A673 (cell line): ENCODE measurements around the gene PEPD. TPM values are rescaled to one million over a fixed set of nuclear protein-coding genes. Genes with fewer than 3 reads are reported as not detected.

ENCODE experiments used
- BruUV-seq: library from RNA; stranded (reverse); fragments of 400-500 nt; replicated peaks from 2 replicates; lab custom pipeline; 2021; lab: Mats Ljungman, UMichigan
- CTCF ChIA-PET: fragments of 300-600 bp; sonication (Branson Sonifier 250); formaldehyde crosslinking; loops from one replicate; lab custom pipeline; 2022; ENCODE audit warnings: antibody characterized with exemption; lab: Charles Lee
- POLR2A ChIA-PET: fragments of 300-600 bp; sonication (Branson Sonifier 250); formaldehyde crosslinking; loops from one replicate; lab custom pipeline; 2022; ENCODE audit warnings: antibody characterized with exemption; ENCODE audit not compliant: low non-redundant PET; lab: Charles Lee
- DNase-seq: peaks from one replicate; pipeline ENCODE4 v3.0.0-alpha.2; 2015; ENCODE audit warnings: low spot score
- H3K27ac ChIP-seq: fragments of 200-600 bp; sonication (generic); 2 replicates; pipeline ENCODE4 v1.5.1; 2016; ENCODE audit warnings: mixed run types, low read depth, mild to moderate bottlenecking, mixed read lengths, antibody characterized with exemption, low read length; ENCODE audit not compliant: poor library complexity, severe bottlenecking
- H3K27me3 ChIP-seq: fragments of 200-600 bp; sonication (generic); replicated peaks from 2 replicates; pipeline ENCODE4 v1.6.1; 2017; ENCODE audit warnings: mixed run types, low read depth, mild to moderate bottlenecking, mixed read lengths, antibody characterized with exemption, low read length; ENCODE audit not compliant: insufficient read depth, poor library complexity
- H3K36me3 ChIP-seq: fragments of 200-600 bp; sonication (generic); 2 replicates; pipeline ENCODE4 v1.6.1; 2016; ENCODE audit warnings: mixed run types, mild to moderate bottlenecking, mixed read lengths, antibody characterized with exemption, low read length; ENCODE audit not compliant: insufficient read depth, poor library complexity, severe bottlenecking
- H3K4me1 ChIP-seq: fragments of 200-600 bp; sonication (generic); 2 replicates; pipeline ENCODE4 v1.6.1; 2017; ENCODE audit warnings: mixed run types, mild to moderate bottlenecking, mixed read lengths, antibody characterized with exemption, low read length; ENCODE audit not compliant: insufficient read depth, poor library complexity, severe bottlenecking
- H3K4me3 ChIP-seq: fragments of 200-600 bp; sonication (generic); 2 replicates; pipeline ENCODE4 v1.5.1; 2016; ENCODE audit warnings: low read depth, mixed run types, mild to moderate bottlenecking, mixed read lengths, low read length; ENCODE audit not compliant: poor library complexity, severe bottlenecking
- H3K9me3 ChIP-seq: fragments of 200-600 bp; sonication (generic); 2 replicates; pipeline ENCODE4 v1.6.1; 2016; ENCODE audit warnings: mixed run types, low read depth, mild to moderate bottlenecking, mixed read lengths, antibody characterized with exemption, low read length; ENCODE audit not compliant: poor library complexity, severe bottlenecking
- CTCF ChIP-seq: fragments of 300-800, 200-600 bp; sonication (generic); conservative IDR thresholded peaks from 2 replicates; pipeline ENCODE4 v1.5.1; 2017; ENCODE audit warnings: low read depth, mild to moderate bottlenecking, antibody characterized with exemption, low read length, moderate library complexity, mixed read lengths
- EZH2 ChIP-seq: fragments of 200-600 bp; sonication (generic); IDR thresholded peaks from 2 replicates; pipeline ENCODE4 v1.6.1; 2017; ENCODE audit warnings: borderline replicate concordance, low read depth, mild to moderate bottlenecking, mixed read lengths, antibody characterized with exemption, low read length; ENCODE audit not compliant: poor library complexity, severe bottlenecking
- intact Hi-C: fragments of 100-400 bp; cut with micrococcal nuclease; formaldehyde crosslinking; loops from one replicate; pipeline ENCODE4 v1.10.0; 2022; ENCODE audit not compliant: unreplicated experiment
- total RNA-seq: library from RNA; stranded (reverse); gene quantifications from 2 replicates; pipeline ENCODE4 v1.2.3, GENCODE V29; 2021

Gene PEPD
- total RNA-seq, 1 experiment from 2014 or later: 82.2 TPM

GRCh38 chr19:33554821-33555220 lies 33.2 kb upstream of the PEPD start:
- no peak overlapping the region for H3K27ac ChIP-seq
- intact Hi-C loops: no loop called here
- no peak overlapping the region for H3K4me3 ChIP-seq
- no peaks in the 10 kb centered on the region for H3K9me3 ChIP-seq
- no peak for DNase-seq
- H3K27me3 ChIP-seq: no peaks in the 10 kb centered on the region
- POLR2A ChIA-PET: no interaction called here
- no peaks in the 10 kb centered on the region for H3K4me1 ChIP-seq
- no peaks in the 10 kb centered on the region for H3K36me3 ChIP-seq
- no TSS peak for BruUV-seq
- no peak for TF ChIP-seq CTCF
- no peak for TF ChIP-seq EZH2
- CTCF ChIA-PET: no interaction called here

GRCh38 chr19:33554391-33554790 lies 32.8 kb upstream of the PEPD start:
- H3K36me3 ChIP-seq: no peaks in the 10 kb centered on the region
- POLR2A ChIA-PET: no interaction called here
- BruUV-seq: no TSS peak
- no peak overlapping the region for H3K4me3 ChIP-seq
- no peak overlapping the region for H3K27ac ChIP-seq
- TF ChIP-seq CTCF: no peak
- no peak for TF ChIP-seq EZH2
- intact Hi-C loops: no loop called here
- CTCF ChIA-PET: no interaction called here
- H3K27me3 ChIP-seq: no peaks in the 10 kb centered on the region
- no peaks in the 10 kb centered on the region for H3K4me1 ChIP-seq
- no peaks in the 10 kb centered on the region for H3K9me3 ChIP-seq
- DNase-seq: no peak

- CTCF ChIA-PET: no interaction called here
- no peaks in the 10 kb centered on the region for H3K9me3 ChIP-seq
- no peaks in the 10 kb centered on the region for H3K36me3 ChIP-seq
- no peaks in the 10 kb centered on the region for H3K27me3 ChIP-seq
- intact Hi-C loops: no loop called here
- DNase-seq: no peak
- BruUV-seq: no TSS peak
- H3K27ac ChIP-seq: no peak overlapping the region
- TF ChIP-seq CTCF: no peak
- TF ChIP-seq EZH2: no peak
- H3K4me1 ChIP-seq: no peaks in the 10 kb centered on the region
- no peak overlapping the region for H3K4me3 ChIP-seq
- POLR2A ChIA-PET: no interaction called here
Measured at GRCh38 chr19:33553530-33554310, 32.1 kb upstream of the PEPD start.
